Activated naive CD8-positive, alpha-beta T cell treated with anti-CD3 and anti-CD28 coated beads, Interleukin-2, amount 50 U/mL, for 24 hours (primary cell): ENCODE results near the gene PDE6B.
"Not testable (repeated sequence)": the region's sequence is repeated elsewhere in the genome, so short reads cannot be mapped to it uniquely, and the experiment has no call there.

Source experiments
- ATAC-seq: fragments of 150-1000 bp; cut with Tn5 transposase; one replicate; pipeline ENCODE4 v1.10.0; 2021
- DNase-seq: peaks from one replicate; pipeline ENCODE4 v3.0.0; 2021
- H3K27ac Mint-ChIP-seq: one replicate; pipeline ENCODE4 v1.8.0; 2021; ENCODE audit warnings: mild to moderate bottlenecking, mixed read lengths
- H3K27me3 Mint-ChIP-seq: one replicate; pipeline ENCODE4 v1.8.0; 2021; ENCODE audit warnings: mixed read lengths
- H3K36me3 Mint-ChIP-seq: one replicate; pipeline ENCODE4 v1.8.0; 2021; ENCODE audit warnings: low read depth, mixed read lengths
- H3K4me1 Mint-ChIP-seq: one replicate; pipeline ENCODE4 v1.8.0; 2021; ENCODE audit warnings: mixed read lengths
- H3K4me3 Mint-ChIP-seq: one replicate; pipeline ENCODE4 v1.8.0; 2021; ENCODE audit warnings: mild to moderate bottlenecking, moderate library complexity, mixed read lengths
- H3K9me3 Mint-ChIP-seq: one replicate; pipeline ENCODE4 v1.8.0; 2021; ENCODE audit warnings: mixed read lengths

The PDE6B gene

DNA sequence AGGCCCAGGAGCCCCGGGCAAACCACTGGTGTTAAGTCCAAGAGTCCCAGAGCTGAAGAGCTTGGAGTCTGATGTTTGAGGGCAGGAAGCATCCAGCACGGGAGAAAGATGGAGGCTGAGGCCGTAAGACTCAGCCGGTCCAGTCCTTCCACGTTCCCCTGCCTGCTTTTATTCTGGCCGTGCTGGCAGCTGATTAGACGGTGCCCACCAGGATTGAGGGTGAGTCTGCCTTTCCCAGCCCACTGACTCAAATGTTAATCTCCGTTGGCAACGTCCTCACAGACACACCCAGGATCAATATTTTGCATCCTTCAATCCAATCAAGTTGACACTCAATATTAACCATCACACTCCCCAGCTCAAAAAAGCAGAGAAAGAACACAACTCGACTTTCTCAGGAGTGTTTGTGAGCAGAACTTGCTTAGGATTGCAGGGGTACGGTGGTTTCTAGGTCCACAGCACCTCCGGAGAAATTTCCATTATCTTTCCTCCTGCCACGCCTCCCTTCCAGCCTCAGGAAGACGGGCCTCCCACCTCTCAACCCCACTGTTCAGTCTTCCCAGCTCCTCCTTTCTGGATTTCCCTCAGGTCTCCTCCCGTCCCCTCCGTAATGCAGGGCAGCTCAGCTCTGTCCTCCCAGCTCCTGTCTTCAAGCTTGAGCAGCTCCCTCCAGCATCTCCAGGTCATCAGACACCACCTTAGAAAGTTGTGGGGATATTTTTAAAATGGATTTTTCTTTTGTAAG is 36.0 kb upstream of the PDE6B start:
- Mint-ChIP-seq H3K9me3 (peaks cover 10% of the 10 kb centered on the region), H3K4me1 (no peaks in the 10 kb centered on the region), H3K4me3 (no peak overlapping the region), H3K27ac (no peak overlapping the region), H3K27me3 (peaks cover 42% of the 10 kb centered on the region), H3K36me3 (peaks cover 3% of the 10 kb centered on the region)
- DNase-seq (no peak), ATAC-seq (no peak)

DNA sequence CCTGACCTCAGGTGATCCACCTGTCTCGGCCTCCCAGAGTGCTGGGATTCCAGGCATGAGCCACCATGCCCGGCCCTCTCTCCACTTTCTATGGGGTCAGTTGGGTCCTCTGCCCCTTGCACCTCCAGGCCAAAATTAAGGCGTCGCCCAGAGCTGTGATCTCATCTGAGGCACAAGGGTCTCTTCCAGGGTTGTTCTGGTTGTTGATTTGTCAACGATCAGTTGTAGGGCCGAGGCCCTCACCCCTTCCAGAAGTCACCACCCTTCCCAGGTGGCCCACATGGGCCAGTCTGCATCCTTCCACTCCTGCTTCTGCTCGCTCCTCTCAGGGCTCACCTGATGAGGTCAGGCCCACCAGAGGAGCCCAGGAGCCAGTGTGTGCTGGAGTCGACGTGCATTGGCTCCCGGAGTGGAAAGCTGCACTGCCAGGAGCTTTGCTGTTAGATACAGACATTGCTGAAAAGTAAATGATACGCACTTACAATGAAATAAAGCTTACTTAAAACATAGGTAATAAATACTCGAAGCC is 35.0 kb upstream of the PDE6B start:
- H3K27ac Mint-ChIP-seq, result no peak overlapping the region
- H3K27me3 Mint-ChIP-seq, result peaks cover 44% of the 10 kb centered on the region
- DNase-seq (no peak), ATAC-seq (no peak)
- peaks cover 13% of the 10 kb centered on the region for H3K9me3 Mint-ChIP-seq
- H3K4me1 Mint-ChIP-seq, result no peaks in the 10 kb centered on the region
- no peak overlapping the region for H3K4me3 Mint-ChIP-seq
- peaks cover 3% of the 10 kb centered on the region for H3K36me3 Mint-ChIP-seq

DNA sequence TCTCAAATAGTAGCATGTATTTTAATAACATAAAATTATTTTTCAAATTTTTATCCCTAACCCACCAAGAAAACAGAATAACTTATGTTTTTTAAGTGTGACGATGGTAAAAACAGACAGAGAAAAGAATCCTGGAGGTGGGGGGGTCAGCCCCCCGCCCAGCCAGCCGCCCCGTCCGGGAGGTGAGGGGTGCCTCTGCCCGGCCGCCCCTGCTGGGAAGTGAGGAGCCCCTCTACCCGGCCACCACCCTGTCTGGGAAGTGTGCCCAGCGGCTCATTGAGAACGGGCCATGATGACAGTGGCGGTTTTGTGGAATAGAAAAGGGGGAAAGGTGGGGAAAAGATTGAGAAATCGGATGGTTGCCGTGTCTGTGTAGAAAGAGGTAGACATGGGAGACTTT is 33.2 kb upstream of the PDE6B start:
- not testable (repeated sequence) for DNase-seq, H3K4me3 Mint-ChIP-seq, H3K36me3 Mint-ChIP-seq, H3K4me1 Mint-ChIP-seq, H3K27ac Mint-ChIP-seq, ATAC-seq
- peaks cover 49% of the 10 kb centered on the region for H3K27me3 Mint-ChIP-seq
- H3K9me3 Mint-ChIP-seq, result peaks cover 15% of the 10 kb centered on the region

- peaks cover 53% of the 10 kb centered on the region for H3K27me3 Mint-ChIP-seq
- ATAC-seq (no peak), DNase-seq (no peak)
- no peak overlapping the region for H3K27ac Mint-ChIP-seq
- no peaks in the 10 kb centered on the region for H3K4me1 Mint-ChIP-seq
- peaks cover 3% of the 10 kb centered on the region for H3K36me3 Mint-ChIP-seq
- peaks cover 15% of the 10 kb centered on the region for H3K9me3 Mint-ChIP-seq
- no peak overlapping the region for H3K4me3 Mint-ChIP-seq
Measured at GRCh38 chr4:592825-593520, 32.4 kb upstream of the PDE6B start.

DNA sequence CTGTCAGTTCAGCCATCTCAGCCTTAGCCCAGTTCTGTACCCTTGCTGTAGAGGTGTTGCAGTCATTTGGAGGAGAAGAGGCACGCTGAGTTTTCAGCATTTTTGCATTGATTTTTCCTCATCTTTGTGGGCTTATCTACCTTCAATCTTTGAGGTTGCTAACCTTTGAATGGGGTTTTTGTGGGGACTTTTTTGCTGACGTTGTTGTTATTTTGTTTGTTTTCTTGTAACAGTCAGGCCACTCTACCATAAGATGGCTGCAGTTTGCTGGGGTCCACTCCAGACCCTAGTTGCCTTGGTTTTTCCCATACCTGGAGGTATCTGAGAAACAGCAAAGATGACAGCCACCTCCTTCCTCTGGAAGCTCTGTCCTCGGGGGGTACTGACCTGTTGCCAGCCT is 26.4 kb upstream of the PDE6B start:
- peaks cover 12% of the 10 kb centered on the region for H3K9me3 Mint-ChIP-seq
- H3K27me3 Mint-ChIP-seq, result peaks cover 42% of the 10 kb centered on the region
- H3K27ac Mint-ChIP-seq, result no peak overlapping the region
- ATAC-seq, result no peak
- no peak for DNase-seq
- no peaks in the 10 kb centered on the region for H3K36me3 Mint-ChIP-seq
- H3K4me3 Mint-ChIP-seq, result no peak overlapping the region
- H3K4me1 Mint-ChIP-seq, result peaks cover 12% of the 10 kb centered on the region

DNA sequence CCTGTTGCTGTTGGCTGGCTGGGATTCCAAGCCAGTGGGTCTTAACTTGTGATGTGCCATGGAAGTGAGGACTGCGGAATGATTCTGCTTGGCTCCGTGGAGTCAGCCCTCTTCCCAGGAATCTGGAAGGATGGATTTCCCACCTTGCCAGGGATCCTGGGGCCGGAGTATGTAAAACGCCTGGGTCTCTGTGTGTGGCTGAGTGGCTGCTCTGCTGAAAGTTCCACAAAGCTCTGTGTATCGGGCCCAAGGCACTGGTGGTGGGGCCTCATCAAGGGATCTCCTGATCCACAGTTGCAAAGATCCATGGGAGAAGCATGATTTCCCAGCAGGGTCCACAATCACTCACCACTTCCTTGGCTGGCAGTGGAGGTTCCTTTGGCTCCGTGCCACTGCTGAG is 25.2 kb upstream of the PDE6B start:
- DNase-seq (no peak), ATAC-seq (no peak)
- H3K27me3 Mint-ChIP-seq, result peaks cover 37% of the 10 kb centered on the region
- H3K9me3 Mint-ChIP-seq, result peaks cover 5% of the 10 kb centered on the region
- no peak overlapping the region for H3K27ac Mint-ChIP-seq
- H3K4me3 Mint-ChIP-seq, result no peak overlapping the region
- H3K36me3 Mint-ChIP-seq, result no peaks in the 10 kb centered on the region
- peaks cover 20% of the 10 kb centered on the region for H3K4me1 Mint-ChIP-seq

DNA sequence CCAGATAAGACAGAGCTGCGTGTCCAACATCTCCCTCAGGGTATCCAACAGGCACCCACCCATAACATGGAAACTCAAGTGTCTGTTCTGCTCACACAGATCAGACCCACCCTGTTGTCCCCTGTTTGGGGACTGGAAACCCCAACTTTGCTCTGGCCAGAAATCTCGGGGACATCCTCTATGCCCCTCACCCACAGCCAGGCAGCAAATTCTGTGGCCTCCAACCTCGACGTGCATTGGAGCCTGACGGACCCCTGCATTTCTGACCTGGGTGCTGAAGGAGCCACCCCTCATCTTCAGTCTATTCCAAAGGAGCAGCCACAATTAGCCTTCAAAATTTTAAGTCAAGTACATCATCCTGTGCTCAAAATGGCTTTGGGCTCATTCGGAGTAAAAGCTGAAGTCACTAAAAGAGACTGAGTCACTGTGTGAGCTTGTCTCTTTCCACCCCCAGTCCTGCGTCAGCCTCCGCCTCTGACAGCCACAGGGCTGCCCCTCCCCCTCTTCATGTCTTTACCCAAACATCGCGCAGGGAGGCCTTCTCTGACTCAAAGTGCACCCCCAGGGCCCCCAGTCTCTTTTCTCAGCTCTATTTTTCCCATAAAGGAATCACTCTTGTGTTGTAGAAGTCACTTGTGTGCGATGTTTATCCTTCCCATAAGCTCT is 24.4 kb upstream of the PDE6B start:
- ATAC-seq, result peak; percentile 73
- Mint-ChIP-seq H3K4me1 (peaks cover 23% of the 10 kb centered on the region), H3K4me3 (no peak overlapping the region), H3K9me3 (no peaks in the 10 kb centered on the region), H3K27ac (no peak overlapping the region), H3K27me3 (peaks cover 30% of the 10 kb centered on the region), H3K36me3 (no peaks in the 10 kb centered on the region)
- DNase-seq, result peak; percentile 55

DNA sequence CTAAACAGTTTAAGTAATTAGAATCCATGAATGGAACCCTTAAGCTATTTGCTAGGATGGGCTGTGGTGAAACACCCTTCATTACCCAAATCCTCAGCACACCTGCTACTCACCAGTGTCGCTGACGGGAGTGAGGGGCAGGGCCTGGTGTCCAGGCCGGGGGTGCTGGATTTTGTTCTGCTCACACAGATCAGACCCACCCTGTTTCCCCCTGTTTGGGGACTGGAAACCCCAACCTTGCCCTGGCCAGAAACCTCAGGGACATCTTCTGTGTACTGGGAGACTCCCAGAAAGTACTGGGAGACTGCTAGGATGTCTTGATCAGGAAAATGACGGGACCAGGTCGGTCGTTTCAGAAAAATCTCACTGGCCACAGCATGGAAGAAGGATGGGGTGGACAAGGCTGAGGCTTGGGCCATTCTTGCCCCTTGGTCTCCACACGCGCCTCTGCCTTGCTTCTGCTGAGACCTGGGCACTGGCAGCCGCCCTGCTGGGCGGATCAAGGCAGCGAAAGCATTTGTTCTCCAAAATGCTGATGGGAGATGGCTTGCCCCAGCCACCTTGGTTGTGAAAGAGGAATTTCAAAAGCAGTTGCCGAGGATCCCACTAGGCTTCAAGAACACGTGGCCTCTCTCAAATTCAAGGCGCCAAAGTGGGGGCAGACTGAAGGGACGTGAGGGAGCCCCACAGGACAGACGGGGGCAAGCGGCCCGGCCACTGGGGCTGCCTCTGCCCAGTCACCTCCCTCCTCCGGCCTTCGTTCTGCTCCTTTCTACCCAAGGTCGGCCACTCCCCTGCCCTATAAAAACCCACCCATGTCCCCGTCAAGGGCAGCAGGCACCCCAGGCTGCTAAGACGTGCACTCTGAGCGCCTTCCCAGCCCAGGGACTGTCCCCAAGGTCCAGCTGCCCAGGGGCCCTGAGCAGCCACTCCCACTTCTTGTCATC is 23.5 kb upstream of the PDE6B start:
- Mint-ChIP-seq H3K36me3 (no peaks in the 10 kb centered on the region), H3K27me3 (peaks cover 25% of the 10 kb centered on the region), H3K4me3 (no peak overlapping the region), H3K4me1 (peaks cover 23% of the 10 kb centered on the region), H3K27ac (no peak overlapping the region), H3K9me3 (no peaks in the 10 kb centered on the region)
- ATAC-seq (no peak), DNase-seq (no peak)

GRCh38 chr4:602559-602942 is 22.8 kb upstream of the PDE6B start:
- Mint-ChIP-seq H3K4me1 (peaks cover 23% of the 10 kb centered on the region), H3K27ac (no peak overlapping the region), H3K9me3 (no peaks in the 10 kb centered on the region), H3K4me3 (no peak overlapping the region), H3K27me3 (peaks cover 23% of the 10 kb centered on the region), H3K36me3 (no peaks in the 10 kb centered on the region)
- DNase-seq, result peak; percentile 86
- peak; percentile 81 for ATAC-seq

GRCh38 chr4:604131-604530 is 21.2 kb upstream of the PDE6B start:
- DNase-seq, result peak; percentile 30
- Mint-ChIP-seq H3K4me3 (no peak overlapping the region), H3K4me1 (peaks cover 23% of the 10 kb centered on the region)

DNA sequence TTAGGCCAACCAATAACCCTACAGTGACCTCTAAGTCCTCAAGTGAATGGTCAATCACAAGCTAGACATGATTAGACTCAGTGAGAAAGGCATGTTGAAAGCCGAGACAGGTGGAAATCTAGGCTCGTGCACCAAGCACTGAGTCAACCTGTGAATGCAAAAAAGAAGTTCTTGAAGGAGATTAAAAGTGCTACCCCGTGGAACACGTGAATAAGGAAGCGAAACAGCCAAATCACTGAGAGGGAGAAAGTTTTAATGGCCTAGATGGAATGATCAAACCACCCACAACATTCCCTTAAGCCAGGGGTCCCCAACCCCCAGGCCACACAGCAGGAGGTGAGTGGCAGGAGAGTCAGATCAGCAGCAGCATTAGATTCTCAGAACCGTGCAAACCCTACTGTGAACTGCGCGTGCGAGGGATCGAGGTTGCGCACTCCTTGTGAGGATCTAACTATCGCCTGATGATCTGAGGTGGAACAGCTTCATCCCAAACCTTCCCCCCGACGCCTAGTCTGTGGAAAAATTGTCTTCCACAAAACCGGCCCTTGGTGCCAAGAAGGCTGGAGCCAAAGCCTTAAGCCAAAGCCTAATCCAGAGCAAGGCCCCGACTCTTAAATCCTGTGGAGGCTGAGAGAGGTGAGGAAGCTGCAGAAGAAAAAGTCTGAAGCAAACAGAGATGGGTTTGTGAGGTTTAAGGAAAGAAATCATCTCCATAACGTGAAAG is 19.5 kb upstream of the PDE6B start:
- H3K9me3 Mint-ChIP-seq, result peaks cover 5% of the 10 kb centered on the region
- DNase-seq, result no peak
- H3K4me3 Mint-ChIP-seq, result no peak overlapping the region
- H3K27ac Mint-ChIP-seq, result no peak overlapping the region
- H3K27me3 Mint-ChIP-seq, result peaks cover 18% of the 10 kb centered on the region
- no peaks in the 10 kb centered on the region for H3K36me3 Mint-ChIP-seq
- ATAC-seq, result no peak
- H3K4me1 Mint-ChIP-seq, result peaks cover 23% of the 10 kb centered on the region

More at GRCh38 chr4:604131-604530, 21.2 kb upstream of the PDE6B start:
- no peak for ATAC-seq
- no peaks in the 10 kb centered on the region for H3K36me3 Mint-ChIP-seq
- H3K9me3 Mint-ChIP-seq, result no peaks in the 10 kb centered on the region
- H3K27me3 Mint-ChIP-seq, result peaks cover 17% of the 10 kb centered on the region
- peak overlapping the region; percentile 79 for H3K27ac Mint-ChIP-seq

DNA sequence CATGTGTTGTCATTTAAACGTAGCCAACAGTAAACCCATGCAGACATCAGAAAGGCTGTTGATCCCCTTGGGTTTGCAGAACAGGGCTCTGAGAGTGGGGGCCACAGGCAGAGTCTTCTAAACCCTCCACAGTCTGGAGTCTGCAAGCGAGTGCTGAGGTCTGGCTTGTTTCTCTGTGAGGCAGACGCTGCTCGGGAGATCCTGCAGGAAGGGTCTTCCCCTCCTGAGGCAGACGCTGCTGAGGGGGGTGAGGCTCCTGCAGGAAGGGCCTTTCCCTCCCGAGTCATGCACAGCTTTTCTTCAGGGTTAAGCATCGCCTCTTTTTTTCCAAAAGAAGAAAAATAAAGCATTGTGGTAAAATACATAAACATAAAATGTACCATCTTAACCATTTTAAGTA is 17.1 kb upstream of the PDE6B start:
- Mint-ChIP-seq H3K4me1 (peaks cover 14% of the 10 kb centered on the region), H3K27ac (no peak overlapping the region), H3K9me3 (peaks cover 5% of the 10 kb centered on the region), H3K4me3 (no peak overlapping the region), H3K27me3 (peaks cover 18% of the 10 kb centered on the region), H3K36me3 (no peaks in the 10 kb centered on the region)
- DNase-seq (peak; percentile 10), ATAC-seq (no peak)

GRCh38 chr4:609400-610050 is 15.8 kb upstream of the PDE6B start:
- no peaks in the 10 kb centered on the region for H3K36me3 Mint-ChIP-seq
- ATAC-seq (no peak), DNase-seq (no peak)
- H3K9me3 Mint-ChIP-seq, result peaks cover 5% of the 10 kb centered on the region
- H3K4me1 Mint-ChIP-seq, result peaks cover 5% of the 10 kb centered on the region
- no peak overlapping the region for H3K27ac Mint-ChIP-seq
- peaks cover 22% of the 10 kb centered on the region for H3K27me3 Mint-ChIP-seq
- no peak overlapping the region for H3K4me3 Mint-ChIP-seq
